ENCODE data around the gene PRPF8. TPM values are rescaled to one million over a fixed set of nuclear protein-coding genes. Genes with fewer than 3 reads are reported as not detected.

PRPF8 gene
- total and polyA plus RNA-seq, 2 of the 13 experiments (the other 11 are each of a cell fraction or from before 2014, with no cell fraction given) = 112 to 179 TPM

DNA sequence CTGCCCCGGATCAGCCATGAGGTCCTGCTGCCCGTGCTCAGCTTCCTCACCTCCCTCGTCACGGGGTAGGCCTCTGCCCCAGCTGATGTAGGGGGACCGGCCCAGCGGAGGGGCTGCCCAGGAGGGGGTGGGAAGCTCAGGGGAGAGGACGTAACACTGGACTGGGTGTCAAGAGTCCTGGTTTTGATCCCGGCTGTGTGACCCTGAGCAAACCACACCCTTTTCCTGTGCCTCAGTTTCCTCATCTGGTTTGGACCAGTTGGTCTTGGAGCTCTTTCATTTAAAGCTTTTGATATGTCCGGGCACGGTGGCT is 46.5 kb upstream of the PRPF8 start:
- Histone ChIP-seq H3K79me2 (ENCODE audit: insufficient read depth, low read length) (peaks cover 11% of the 10 kb centered on the region), H2AFZ (ENCODE audit: low read length) (no peak overlapping the region), H3K4me3 (replicated peaks in 1 of 3; ENCODE audit: insufficient read depth in 1 of 3, low read depth in 2 of 3, low read length in 3 of 3) (no peak overlapping the region), H3K4me1 (ENCODE audit: insufficient read depth, low read length) (peaks cover 49% of the 10 kb centered on the region), H3K27ac (ENCODE audit: extremely low read length, insufficient read depth, low read length) (no peak overlapping the region), H3K27me3 (ENCODE audit: control insufficient read depth in 1 of 2, insufficient read depth in 2 of 2, low read length in 2 of 2) (no peaks in the 10 kb centered on the region), H3K36me3 (replicated peaks in 1 of 2; ENCODE audit: control insufficient read depth in 1 of 2, insufficient read depth in 2 of 2, low read length in 2 of 2) (peaks cover 0 to 1% of the 10 kb centered on the region in 2 experiments; a peak in 4 of 5 replicates), H3K9me3 (ENCODE audit: low read length) (no peaks in the 10 kb centered on the region), H4K20me1 (ENCODE audit: insufficient read depth, low read length) (no peaks in the 10 kb centered on the region), H3K4me2 (ENCODE audit: low read depth, low read length) (no peak overlapping the region), H3K9ac (ENCODE audit: insufficient read depth, low read depth, low read length) (no peak overlapping the region)
- intact Hi-C loops (cut with micrococcal nuclease; ENCODE audit: unreplicated experiment) (no loop called here), in situ Hi-C loops (cut with HindIII; ENCODE audit: extremely low pct_ligation_motif_present, low pct_unique_long_range_greater_than_20kb) (no loop called here)
- no peak for ATAC-seq
- BruUV-seq (replicated peaks) = no TSS peak
- DNase-seq (ENCODE audit: low spot score) = no peak
- ChIA-PET CTCF (ENCODE audit: low intra/inter-chr PET ratio, low total read pairs) (no interaction called here), POLR2A (interaction anchor here (0.8 to 6.3 kb wide), 5 partner anchors 15 to 39 kb away, joined by 3 to 44 read pairs (median 3); partner anchors contain the start of gene SERPINF1)
- FAIRE-seq = no peak
- TF ChIP-seq, protein P1, sequence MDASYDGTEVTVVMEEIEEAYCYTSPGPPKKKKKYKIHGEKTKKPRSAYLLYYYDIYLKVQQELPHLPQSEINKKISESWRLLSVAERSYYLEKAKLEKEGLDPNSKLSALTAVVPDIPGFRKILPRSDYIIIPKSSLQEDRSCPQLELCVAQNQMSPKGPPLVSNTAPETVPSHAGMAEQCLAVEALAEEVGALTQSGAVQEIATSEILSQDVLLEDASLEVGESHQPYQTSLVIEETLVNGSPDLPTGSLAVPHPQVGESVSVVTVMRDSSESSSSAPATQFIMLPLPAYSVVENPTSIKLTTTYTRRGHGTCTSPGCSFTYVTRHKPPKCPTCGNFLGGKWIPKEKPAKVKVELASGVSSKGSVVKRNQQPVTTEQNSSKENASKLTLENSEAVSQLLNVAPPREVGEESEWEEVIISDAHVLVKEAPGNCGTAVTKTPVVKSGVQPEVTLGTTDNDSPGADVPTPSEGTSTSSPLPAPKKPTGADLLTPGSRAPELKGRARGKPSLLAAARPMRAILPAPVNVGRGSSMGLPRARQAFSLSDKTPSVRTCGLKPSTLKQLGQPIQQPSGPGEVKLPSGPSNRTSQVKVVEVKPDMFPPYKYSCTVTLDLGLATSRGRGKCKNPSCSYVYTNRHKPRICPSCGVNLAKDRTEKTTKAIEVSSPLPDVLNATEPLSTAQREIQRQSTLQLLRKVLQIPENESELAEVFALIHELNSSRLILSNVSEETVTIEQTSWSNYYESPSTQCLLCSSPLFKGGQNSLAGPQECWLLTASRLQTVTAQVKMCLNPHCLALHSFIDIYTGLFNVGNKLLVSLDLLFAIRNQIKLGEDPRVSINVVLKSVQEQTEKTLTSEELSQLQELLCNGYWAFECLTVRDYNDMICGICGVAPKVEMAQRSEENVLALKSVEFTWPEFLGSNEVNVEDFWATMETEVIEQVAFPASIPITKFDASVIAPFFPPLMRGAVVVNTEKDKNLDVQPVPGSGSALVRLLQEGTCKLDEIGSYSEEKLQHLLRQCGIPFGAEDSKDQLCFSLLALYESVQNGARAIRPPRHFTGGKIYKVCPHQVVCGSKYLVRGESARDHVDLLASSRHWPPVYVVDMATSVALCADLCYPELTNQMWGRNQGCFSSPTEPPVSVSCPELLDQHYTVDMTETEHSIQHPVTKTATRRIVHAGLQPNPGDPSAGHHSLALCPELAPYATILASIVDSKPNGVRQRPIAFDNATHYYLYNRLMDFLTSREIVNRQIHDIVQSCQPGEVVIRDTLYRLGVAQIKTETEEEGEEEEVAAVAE (CRISPR knock-in tag; IDR thresholded peaks at IDR 0.05; ENCODE audit: borderline replicate concordance) = no peak
- no peak for TF ChIP-seq ZKSCAN5 (CRISPR knock-in tag; IDR thresholded peaks at IDR 0.05)
- no peak for TF ChIP-seq EED (CRISPR knock-in tag; IDR thresholded peaks at IDR 0.05)
- TF ChIP-seq JUN (CRISPR knock-in tag; IDR thresholded peaks at IDR 0.05) = no peak
- TF ChIP-seq ZNF879 (CRISPR knock-in tag; IDR thresholded peaks at IDR 0.05) = no peak
- no peak for TF ChIP-seq PCBP1 (IDR thresholded peaks at IDR 0.05; ENCODE audit: borderline replicate concordance, low read depth, low read length)
- TF ChIP-seq, protein P2, sequence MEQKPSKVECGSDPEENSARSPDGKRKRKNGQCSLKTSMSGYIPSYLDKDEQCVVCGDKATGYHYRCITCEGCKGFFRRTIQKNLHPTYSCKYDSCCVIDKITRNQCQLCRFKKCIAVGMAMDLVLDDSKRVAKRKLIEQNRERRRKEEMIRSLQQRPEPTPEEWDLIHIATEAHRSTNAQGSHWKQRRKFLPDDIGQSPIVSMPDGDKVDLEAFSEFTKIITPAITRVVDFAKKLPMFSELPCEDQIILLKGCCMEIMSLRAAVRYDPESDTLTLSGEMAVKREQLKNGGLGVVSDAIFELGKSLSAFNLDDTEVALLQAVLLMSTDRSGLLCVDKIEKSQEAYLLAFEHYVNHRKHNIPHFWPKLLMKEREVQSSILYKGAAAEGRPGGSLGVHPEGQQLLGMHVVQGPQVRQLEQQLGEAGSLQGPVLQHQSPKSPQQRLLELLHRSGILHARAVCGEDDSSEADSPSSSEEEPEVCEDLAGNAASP (CRISPR knock-in tag; IDR thresholded peaks at IDR 0.05; ENCODE audit: borderline replicate concordance) = no peak
- no peak for TF ChIP-seq ZSCAN20 (CRISPR knock-in tag; IDR thresholded peaks at IDR 0.05; ENCODE audit: borderline replicate concordance)
- TF ChIP-seq CCAR2 (optimal IDR thresholded peaks at IDR 0.05; ENCODE audit: low read depth, low read length) = no peak
- no peak for TF ChIP-seq DNMT3B (CRISPR knock-in tag; conservative IDR thresholded peaks at IDR 0.05)
- TF ChIP-seq MIXL1 (CRISPR knock-in tag; IDR thresholded peaks at IDR 0.05) = no peak
- 92% methylated on average over 5 of the region's 10 CpGs for WGBS (ENCODE audit: low lambda C conversion rate)
